ENCODE results near the gene ZNF839. TPM values are rescaled to one million over a fixed set of nuclear protein-coding genes. Genes with fewer than 3 reads are reported as not detected.
"Not testable (repeated sequence)": the region's sequence is repeated elsewhere in the genome, so short reads cannot be mapped to it uniquely, and the experiment has no call there.

ZNF839 gene
- total RNA-seq = 6.0 and 9.2 TPM in 2 replicates

GRCh38 chr14:102319351-102320032 lies at the start of gene ZNF839:
Gene ZNF839, plus strand, starts transcription at chr14:102319746. Its CDS starts 20 bp downstream, at chr14:102319766.
- DNase-seq (ENCODE audit: low read depth, low spot score) = peak; percentile 75

- DNase-seq (ENCODE audit: low read depth, low spot score) = no peak
Observed at GRCh38 chr14:102272392-102272791, 47.2 kb upstream of the ZNF839 start.

GRCh38 chr14:102275866-102276265 lies 43.7 kb upstream of the ZNF839 start:
- DNase-seq (ENCODE audit: low read depth, low spot score) = no peak

- DNase-seq (ENCODE audit: low read depth, low spot score) = no peak
Observed at GRCh38 chr14:102277874-102278630, 41.5 kb upstream of the ZNF839 start.

- no peak for DNase-seq (ENCODE audit: low read depth, low spot score)
Observed at GRCh38 chr14:102278631-102278935, 41.0 kb upstream of the ZNF839 start.

GRCh38 chr14:102279282-102279681 lies 40.3 kb upstream of the ZNF839 start:
- no peak for DNase-seq (ENCODE audit: low read depth, low spot score)

GRCh38 chr14:102279688-102280348 lies 39.7 kb upstream of the ZNF839 start:
- no peak for DNase-seq (ENCODE audit: low read depth, low spot score)

- no peak for DNase-seq (ENCODE audit: low read depth, low spot score)
Observed at GRCh38 chr14:102280376-102280962, 39.1 kb upstream of the ZNF839 start.

- no peak for DNase-seq (ENCODE audit: low read depth, low spot score)
Observed at GRCh38 chr14:102282751-102283465, 36.6 kb upstream of the ZNF839 start.

- DNase-seq (ENCODE audit: low read depth, low spot score) = no peak
Observed at GRCh38 chr14:102283631-102284129, 35.9 kb upstream of the ZNF839 start.

- no peak for DNase-seq (ENCODE audit: low read depth, low spot score)
Observed at GRCh38 chr14:102285106-102285505, 34.4 kb upstream of the ZNF839 start.

- DNase-seq (ENCODE audit: low read depth, low spot score) = no peak
Observed at GRCh38 chr14:102288139-102288538, 31.4 kb upstream of the ZNF839 start.

GRCh38 chr14:102292441-102292840 lies 27.1 kb upstream of the ZNF839 start:
- DNase-seq (ENCODE audit: low read depth, low spot score) = no peak

- DNase-seq (ENCODE audit: low read depth, low spot score) = no peak
Observed at GRCh38 chr14:102293781-102294180, 25.8 kb upstream of the ZNF839 start.

GRCh38 chr14:102295270-102295669 lies 24.3 kb upstream of the ZNF839 start:
- DNase-seq (ENCODE audit: low read depth, low spot score) = no peak

- DNase-seq (ENCODE audit: low read depth, low spot score) = no peak
Observed at GRCh38 chr14:102297436-102298170, 21.9 kb upstream of the ZNF839 start.

- not testable (repeated sequence) for DNase-seq (ENCODE audit: low read depth, low spot score)
Observed at GRCh38 chr14:102298303-102299070, 21.1 kb upstream of the ZNF839 start.

- no peak for DNase-seq (ENCODE audit: low read depth, low spot score)
Observed at GRCh38 chr14:102303664-102304063, 15.9 kb upstream of the ZNF839 start.

- DNase-seq (ENCODE audit: low read depth, low spot score) = peak; percentile 84
Observed at GRCh38 chr14:102304611-102305506, 14.7 kb upstream of the ZNF839 start, which contains the start of gene MOK. Gene MOK, minus strand, starts transcription at chr14:102305164. Its CDS starts 196 bp downstream, at chr14:102304968.
